ENCODE measurements around the gene KEL.

KEL gene

GRCh38 chr7:143002106-143002505, 39.9 kb upstream of the KEL start:
- FAIRE-seq, result no peak
- TF ChIP-seq, protein P1, sequence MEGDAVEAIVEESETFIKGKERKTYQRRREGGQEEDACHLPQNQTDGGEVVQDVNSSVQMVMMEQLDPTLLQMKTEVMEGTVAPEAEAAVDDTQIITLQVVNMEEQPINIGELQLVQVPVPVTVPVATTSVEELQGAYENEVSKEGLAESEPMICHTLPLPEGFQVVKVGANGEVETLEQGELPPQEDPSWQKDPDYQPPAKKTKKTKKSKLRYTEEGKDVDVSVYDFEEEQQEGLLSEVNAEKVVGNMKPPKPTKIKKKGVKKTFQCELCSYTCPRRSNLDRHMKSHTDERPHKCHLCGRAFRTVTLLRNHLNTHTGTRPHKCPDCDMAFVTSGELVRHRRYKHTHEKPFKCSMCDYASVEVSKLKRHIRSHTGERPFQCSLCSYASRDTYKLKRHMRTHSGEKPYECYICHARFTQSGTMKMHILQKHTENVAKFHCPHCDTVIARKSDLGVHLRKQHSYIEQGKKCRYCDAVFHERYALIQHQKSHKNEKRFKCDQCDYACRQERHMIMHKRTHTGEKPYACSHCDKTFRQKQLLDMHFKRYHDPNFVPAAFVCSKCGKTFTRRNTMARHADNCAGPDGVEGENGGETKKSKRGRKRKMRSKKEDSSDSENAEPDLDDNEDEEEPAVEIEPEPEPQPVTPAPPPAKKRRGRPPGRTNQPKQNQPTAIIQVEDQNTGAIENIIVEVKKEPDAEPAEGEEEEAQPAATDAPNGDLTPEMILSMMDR (IDR thresholded peaks at IDR 0.05; ENCODE audit: insufficient read depth, missing control alignments), result peak; percentile 38
- DNase-seq (ENCODE audit: insufficient read length, low spot score), result no peak

DNA sequence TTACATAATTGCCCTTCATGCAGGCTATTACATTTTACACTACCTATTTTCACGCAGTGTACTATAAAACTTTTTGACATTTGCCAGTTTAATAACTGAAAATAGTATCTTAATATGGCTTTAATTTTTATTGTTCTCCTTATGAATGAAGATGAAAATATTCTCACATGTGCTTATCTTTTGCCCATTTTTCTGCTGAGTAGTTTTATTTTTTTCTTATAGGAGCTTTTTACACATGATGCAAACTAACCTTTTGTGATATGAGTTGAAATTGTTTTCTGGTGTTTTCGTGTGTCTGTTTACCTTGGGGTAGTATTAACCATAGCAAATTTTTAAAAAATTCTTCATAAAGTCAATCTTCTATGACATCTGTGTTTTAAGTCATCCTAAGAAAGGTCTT, 38.5 kb upstream of the KEL start:
- TF ChIP-seq, protein P1 (IDR thresholded peaks at IDR 0.05; ENCODE audit: insufficient read depth, missing control alignments), result no peak
- no peak for DNase-seq (ENCODE audit: insufficient read length, low spot score)
- FAIRE-seq, result no peak

- TF ChIP-seq, protein P1 (IDR thresholded peaks at IDR 0.05; ENCODE audit: insufficient read depth, missing control alignments), result no peak
- FAIRE-seq, result no peak
Measured at GRCh38 chr7:142999793-143000192, 37.6 kb upstream of the KEL start.

DNA sequence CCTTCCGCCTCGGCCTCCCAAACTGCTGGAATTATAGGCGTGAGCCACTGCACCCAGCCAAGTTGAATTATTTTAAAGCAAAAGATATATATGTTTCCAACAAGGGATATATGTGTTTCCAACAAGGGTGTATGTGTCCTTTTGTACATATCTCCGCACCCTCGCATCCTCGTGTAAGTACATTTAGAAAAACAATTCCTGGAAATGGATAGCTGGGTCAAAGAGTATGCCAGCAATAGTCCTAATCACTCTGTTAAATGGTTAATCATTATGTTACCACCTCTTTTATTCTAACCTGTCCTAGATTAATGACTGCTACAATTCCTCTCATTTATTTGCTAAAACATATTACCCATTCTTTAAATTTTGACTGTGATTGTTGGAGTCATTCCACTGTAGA, 36.8 kb upstream of the KEL start:
- TF ChIP-seq, protein P1 (IDR thresholded peaks at IDR 0.05; ENCODE audit: insufficient read depth, missing control alignments), result no peak

More at GRCh38 chr7:142999793-143000192, 37.6 kb upstream of the KEL start:
- no peak for DNase-seq (ENCODE audit: insufficient read length, low spot score)

GRCh38 chr7:142997456-142997989, 35.4 kb upstream of the KEL start:
- FAIRE-seq, result no peak
- DNase-seq (ENCODE audit: insufficient read length, low spot score), result no peak
- TF ChIP-seq, protein P1 (IDR thresholded peaks at IDR 0.05; ENCODE audit: insufficient read depth, missing control alignments), result no peak

More for the DNA sequence above, 36.8 kb upstream of the KEL start:
- DNase-seq (ENCODE audit: insufficient read length, low spot score) (no peak), FAIRE-seq (no peak)

- TF ChIP-seq, protein P1 (IDR thresholded peaks at IDR 0.05; ENCODE audit: insufficient read depth, missing control alignments), result no peak
- DNase-seq (ENCODE audit: insufficient read length, low spot score) (no peak), FAIRE-seq (no peak)
Measured at GRCh38 chr7:142992427-142992826, 30.3 kb upstream of the KEL start.

DNA sequence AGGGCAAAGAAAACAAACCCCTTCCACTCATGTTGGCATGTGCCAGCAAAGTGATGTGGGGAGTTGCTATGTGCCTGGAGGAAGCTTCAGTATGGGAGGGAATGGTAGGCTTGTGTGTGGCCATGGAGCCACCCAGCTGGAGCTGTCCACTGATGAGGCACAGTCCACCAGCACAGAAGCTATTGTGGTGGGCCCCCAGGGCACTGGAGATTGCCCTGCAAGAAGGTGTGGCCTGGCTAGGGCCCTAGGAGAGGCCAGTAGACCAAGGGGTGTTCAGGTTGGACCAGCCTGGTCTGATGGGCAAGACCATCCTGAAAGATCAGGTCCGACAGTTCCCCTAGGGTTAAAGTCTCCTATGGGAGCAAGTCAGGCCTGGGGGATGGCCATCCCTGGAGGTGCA, 22.1 kb upstream of the KEL start:
- FAIRE-seq (no peak), DNase-seq (ENCODE audit: insufficient read length, low spot score) (no peak)
- TF ChIP-seq, protein P1 (IDR thresholded peaks at IDR 0.05; ENCODE audit: insufficient read depth, missing control alignments), result no peak
